Stimulated activated CD4-positive, alpha-beta T cell treated with anti-CD3 and anti-CD28 coated beads, Interleukin-12 subunit alpha, Interleukin-12 subunit beta, amount 100 ng/mL, for 4 hours (primary cell): ENCODE measurements around the gene UBE2B.
"Not testable (repeated sequence)": the region's sequence is repeated elsewhere in the genome, so short reads cannot be mapped to it uniquely, and the experiment has no call there.

ENCODE experiments used
- DNase-seq: peaks from one replicate; pipeline ENCODE4 v3.0.0-alpha.2; 2020

The UBE2B gene

DNA sequence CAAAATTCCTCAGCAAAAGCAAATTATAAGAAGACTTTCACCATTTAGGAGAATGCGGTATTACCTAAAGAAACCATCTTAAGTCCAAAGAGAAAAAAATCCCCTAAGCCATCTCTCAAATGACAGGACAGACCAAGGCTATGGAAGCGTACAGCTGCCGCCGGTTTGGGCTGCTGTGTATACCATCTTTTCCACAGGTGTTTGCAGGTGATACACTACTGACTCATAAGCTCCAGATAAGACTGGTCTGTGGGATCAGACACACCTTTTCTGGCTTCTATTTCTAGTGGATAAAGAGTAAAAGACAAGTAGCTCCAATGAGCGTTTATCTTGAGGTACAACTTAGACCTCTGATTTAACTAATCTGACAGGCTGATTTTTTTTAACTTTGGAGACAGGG is 32.6 kb downstream of the UBE2B start:
- DNase-seq = no peak

DNA sequence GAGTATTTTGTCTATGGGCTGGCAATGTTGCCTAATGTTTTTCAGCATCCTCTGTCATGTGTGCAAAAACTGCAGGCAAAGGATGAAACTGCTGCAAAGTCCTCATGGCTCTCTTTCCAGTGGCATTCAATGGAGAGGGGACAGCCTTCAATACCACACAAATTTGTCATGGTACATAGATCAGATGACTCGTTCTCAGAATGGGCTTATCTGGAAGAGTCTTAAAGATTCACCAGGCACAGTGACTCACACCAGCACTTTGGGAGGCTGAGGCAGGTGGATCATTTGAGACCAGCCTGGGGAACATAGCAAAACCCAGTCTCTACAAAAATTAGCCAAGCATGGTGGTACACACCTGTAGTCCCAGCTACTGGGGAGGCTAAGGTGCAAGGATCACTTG is 35.0 kb downstream of the UBE2B start:
- no peak for DNase-seq

DNA sequence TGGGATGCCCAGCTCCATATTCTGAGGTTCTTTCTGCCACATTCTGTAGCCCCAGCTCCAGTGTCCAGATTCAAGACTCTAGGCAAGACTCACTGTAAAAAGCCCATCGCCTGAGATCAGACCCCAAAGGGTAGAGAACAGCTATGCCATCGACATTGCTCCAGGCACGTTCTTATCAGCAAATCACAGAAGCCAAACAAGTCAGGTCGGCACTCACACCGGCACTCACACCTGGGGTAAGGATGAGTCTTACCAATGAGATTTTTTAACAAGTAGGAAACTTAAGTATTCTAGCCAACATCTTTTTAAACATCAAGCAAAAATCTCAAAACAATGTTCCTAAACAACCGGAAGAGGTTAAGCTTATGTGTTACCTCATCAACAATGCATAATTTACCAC is 38.0 kb downstream of the UBE2B start:
- DNase-seq = no peak

DNA sequence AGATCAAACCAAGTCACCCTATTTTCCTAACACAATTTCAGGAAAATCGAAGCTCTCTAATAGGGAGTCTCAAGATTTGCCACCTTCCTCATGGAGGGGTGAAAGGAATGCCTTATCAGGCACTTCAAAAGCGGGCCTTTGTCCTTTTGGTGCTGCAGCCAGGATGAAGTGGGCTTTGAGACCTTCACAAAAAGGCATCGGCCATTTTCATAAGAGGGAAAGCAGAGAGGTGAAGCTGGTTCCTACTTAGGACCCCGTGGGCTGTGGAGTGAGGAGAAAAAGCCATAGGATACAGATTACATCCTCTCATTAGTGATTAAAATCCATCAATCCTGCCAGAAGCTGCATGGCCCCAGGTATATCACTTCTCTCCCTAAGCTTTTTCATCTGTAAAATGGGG is 39.5 kb downstream of the UBE2B start:
- DNase-seq = no peak

DNA sequence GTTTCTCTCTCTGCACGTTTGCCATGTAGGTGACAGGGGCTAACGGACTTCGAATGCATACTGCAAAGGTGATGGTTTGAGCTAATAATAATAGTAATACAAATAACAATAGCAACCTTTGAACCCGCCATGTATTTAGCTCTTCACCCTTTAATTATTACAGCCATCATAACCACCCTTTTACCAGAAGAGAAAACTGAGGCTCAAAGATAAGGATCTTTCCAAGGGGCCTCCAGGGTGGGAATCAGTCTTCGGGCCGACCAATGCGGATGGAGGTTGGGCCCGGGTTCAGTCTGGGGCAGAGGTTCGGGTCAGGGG is 39.8 kb downstream of the UBE2B start:
- no peak for DNase-seq

DNA sequence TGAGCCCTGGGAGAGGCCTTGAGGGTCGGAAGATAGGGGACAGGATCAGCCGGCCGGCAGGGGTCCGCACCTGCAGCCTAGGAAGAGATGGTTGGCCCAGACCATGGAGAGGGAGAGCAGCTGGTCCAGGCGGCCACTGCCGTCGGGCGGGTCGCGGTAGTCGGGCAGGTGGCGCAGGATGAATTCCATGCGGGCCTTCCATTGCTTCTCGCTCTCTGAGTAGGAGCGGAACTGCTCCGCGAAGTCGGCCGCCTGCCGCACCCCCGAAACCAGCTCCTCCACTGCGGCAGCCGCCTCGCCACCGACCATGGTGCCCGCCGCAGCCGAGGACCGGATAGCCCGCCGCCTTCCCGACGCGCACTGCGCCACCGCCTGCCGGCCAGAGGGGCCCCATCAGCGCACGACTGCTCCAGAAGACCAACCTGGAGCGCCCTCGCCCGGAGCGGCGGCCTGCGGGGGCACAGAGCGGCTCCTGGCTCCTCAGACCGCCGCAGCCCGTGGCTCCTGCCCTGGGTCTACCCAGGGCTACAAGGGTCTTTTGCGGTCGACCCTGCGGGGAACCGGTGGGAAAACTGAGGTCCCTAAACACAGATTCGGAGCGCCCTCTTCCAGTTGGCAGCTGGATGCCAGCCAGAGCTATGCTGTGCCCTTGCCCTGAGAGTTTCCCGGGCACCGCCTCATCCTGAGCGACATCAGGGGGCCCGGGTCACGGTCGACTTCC is 40.3 kb downstream of the UBE2B start, which contains the start of gene CDKN2AIPNL:
CDKN2AIPNL (minus strand) TSS at position 336 of the 721 bp plus-strand sequence; CDS start at position 309, 27 bp downstream.
- peak; percentile 87 for DNase-seq

DNA sequence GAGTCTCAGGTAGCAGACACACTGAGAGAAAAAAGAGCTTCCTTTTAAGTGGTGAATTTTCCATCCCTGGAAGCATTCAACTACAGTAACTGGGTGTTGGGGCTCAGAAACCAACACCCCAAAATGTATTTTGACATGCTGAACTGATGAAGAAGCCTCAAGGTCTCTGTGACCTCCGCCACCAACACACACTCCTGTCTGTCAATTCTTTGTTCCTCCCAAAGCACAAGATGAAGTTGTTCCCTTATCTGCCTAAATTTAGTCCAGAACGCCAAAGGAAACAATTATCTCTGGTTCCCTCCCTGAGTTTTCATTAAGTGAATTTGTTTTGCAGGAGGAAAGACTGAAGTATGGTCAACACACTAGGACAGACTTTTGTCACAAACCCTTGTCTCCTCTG is 41.7 kb downstream of the UBE2B start:
- no peak for DNase-seq

DNA sequence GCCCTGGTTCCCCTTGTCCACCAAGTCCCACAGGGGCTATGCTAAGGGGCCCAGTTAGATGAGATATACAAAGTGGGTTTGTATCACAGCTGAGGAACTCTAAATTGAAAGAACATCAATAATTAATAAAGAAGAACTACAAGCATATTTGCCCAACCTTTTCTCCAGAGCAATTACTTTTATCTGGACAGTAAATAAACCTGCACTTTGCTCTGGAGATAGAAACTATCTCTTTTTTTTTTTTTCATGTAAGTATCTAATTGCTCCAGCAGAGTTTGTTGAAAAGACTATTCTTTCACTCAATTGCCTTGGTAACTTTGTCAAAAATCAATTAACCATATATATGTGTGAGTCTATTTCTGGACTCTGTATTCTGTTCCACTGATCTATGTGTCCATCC is 46.3 kb downstream of the UBE2B start:
- DNase-seq = no peak

DNA sequence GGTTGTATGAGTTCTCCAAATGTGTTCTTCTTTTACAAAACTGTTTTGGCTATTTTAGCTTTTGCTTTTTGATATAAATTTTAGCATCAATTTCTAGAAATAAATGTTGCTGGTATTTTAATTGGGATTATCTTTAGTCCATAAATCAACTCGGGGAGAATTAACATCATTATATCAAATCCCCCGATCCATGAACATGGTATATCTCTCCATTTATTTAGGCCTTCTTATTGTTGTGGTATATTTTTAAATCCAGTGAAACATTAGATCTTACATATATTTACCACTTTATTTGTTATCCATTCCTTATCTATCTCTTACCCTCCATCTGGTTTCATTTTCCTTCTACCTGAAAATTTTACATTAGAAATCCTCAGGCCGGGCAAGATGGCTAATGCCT is 47.6 kb downstream of the UBE2B start:
- DNase-seq = no peak

DNA sequence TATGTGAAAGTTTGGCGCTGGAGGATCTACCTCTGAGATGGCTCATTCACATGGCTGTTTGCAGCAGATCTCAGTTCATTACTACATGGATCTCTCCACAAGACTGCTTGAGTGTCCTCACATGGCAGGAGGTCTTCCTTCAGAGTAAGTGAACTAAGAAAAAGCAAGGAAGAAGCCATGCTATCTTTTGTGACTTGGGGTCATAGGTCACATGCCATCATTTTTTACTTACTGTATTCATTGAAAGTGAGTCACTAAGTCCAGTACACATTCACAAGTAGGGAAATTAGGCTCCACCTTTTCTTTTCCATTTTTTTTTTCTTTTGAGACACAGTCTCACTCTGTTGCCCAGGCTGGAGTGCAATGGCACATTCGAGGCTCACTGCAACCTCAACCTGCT is 49.0 kb downstream of the UBE2B start:
- no peak for DNase-seq

DNA sequence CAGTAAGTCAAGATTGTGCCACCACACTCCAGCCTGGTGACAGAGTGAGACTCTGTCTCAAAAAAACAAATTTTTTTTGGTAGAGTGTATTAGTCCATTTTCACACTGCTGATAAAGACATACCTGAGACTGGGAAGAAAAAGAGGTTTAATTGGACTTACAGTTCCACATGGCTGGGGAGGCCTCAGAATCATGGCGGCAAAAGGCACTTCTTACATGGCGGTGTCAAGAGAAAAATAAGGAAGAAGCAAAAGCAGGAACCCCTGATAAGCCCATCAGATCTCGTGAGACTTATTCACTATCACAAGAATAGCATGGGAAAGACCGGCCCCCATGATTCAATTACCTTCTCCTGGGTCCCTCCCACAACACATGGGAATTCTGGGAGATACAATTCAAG is 49.7 kb downstream of the UBE2B start:
- not testable (repeated sequence) for DNase-seq

DNA sequence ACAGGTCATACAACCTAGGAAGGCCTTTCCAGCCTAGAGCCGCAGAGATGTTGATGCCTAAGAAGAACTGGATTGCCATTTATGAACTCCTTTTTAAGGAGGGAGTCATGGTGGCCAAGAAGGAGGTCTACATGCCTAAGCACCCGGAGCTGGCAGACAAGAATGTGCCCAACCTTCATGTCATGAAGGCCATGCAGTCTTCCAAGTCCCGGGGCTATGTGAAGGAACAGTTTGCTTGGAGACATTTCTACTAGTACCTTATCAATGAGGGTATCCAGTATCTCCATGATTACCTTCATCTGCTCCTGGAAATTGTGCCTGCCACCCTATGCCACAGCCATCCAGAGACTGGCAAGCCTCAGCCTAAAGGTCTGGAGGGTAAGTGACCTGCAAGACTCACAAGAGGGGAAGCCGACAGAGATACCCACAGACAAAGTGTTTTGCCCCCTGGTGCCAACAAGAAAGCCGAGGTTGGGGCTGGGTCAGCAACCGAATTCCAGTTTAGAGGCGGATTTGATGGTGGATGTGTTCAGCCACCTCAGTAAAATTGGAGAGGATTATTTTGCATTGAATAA is 51.5 kb downstream of the UBE2B start:
- no peak for DNase-seq

DNA sequence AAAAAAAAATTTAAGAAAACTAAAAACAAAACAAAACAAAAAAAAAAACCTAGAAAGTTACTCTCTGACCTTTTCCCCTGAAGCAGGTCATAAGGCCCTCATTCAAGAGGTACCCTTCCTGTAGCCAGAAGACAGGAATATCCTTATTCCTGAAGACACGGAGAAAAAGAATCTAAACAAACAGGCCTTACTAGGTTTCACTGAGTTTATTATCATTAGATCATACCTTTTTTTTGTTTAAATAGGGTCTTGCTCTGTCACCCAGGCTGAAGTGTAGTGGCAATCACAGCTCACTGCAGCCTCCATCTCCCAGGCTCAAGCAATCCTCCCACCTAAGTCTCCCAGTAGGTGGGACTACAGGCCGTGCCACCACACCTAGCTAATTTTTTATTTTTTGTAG is 52.0 kb downstream of the UBE2B start:
- DNase-seq = no peak

DNA sequence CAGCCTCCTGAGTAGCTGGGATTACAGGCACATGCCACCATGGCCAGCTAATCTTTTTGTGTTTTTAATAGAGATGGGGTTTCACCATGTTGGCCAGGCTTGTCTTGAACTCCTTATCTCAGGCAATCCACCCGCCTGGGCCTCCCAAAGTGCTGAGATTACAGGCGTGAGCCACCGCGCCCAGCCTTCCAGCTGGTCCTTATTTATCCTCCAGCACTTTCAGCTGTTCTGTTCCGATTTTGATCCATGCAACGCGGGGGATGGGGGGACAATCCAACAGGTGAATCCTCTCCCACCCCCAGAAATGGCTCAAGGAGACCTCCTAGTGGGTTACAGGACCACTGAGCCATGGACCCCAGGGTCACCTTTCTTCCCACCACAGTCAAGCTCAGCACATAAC is 55.0 kb downstream of the UBE2B start:
- no peak for DNase-seq

DNA sequence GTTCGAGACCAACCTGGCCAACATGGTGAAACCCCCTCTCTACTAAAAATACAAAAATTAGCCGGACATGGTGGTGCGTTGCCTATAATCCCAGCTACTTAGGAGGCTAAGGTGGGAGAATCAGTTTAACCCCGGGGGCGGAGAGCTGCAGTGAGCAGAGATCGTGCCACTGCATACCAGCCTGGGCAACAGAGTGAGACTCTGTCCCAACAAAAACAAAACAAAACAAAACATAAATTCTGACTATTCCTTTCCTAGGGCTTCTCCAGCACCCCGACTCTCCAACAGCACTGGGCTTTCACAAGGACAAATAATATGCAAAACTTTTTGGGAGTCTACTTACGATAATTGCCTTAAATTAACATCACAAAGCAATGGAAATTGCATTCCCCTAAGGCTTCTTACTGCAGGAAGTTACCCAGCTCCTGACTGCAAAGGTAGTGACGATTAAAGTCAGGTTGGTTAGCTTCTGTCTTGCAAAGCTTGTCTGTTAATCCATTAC is 56.2 kb downstream of the UBE2B start:
- no peak for DNase-seq

DNA sequence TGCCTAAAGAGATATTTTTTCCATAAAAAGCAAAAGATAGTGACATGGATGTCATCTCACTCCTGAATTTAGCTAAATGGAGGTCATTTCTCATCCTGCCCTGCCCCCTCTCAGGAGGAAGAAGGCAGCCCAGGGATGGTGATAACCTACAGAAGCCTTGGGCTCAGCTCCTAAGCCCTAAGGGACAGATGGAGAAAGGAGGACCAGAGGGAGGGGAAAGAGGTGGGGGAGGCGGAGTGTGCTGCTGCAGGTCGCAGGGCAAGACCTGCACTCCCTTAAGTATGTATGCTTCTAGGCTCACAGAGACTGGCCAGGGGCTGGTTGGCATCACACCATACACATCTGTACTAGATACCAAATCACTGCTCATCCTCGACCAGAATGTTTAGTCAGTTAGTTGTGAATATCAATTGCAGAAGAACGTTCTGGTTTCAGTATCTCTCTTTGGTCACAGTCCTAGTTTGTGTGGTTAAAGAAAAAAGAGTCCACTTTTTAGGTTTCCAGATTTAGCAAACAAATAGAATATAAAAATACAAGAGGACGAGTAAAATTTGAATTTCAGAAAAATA is 58.7 kb downstream of the UBE2B start:
- DNase-seq = no peak

DNA sequence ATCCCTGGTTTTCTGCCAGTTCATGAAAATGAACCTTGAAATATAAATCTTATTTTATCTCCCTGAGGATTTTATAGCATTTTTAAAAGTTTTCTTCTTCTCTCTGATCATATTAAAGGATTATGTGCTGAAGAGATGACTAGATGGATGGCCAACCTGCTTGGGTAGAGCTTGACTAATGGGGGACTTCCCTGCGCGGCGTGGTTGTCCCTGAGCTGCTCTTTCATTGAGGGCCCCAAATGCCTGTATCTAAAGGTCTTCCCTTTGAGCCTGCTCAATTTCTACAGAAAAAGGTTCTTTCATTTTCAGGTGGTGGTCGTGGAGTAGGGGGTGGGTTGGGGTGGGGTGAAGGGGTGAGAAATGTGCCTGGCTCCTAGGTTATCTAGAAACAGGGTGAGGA is 60.8 kb downstream of the UBE2B start:
- DNase-seq = no peak

DNA sequence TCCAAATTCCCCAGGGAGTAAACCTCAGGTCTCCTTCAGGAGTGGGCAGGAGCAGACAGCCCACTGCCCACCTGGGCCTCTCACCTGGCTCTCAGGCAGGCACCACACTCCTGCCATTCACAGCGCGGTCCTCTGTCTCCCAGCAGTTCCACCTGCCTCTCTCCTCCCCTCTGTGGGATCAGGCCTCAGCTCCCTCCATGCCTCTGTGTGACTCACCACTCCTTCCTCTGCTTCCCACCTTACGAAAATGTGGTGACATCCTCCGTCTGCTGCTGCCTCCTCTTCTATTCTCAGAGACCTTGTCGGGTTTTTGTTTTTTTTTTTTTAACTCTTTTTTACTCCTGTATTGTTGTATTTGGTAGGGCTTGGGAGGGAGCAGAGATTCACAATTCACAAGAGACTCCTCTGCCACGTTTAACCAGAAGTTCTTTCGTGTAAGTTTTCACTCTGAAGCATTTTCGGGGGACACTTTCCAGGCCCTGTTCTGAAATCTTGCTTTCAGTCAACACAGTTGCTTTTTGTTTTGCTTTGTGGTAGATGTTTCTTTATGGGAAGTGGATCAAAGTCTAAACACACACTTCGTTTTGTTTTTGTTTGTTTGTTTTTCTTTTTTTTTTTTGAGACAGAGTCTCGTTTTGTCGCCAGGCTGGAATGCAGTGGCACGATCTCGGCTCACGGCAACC is 61.4 kb downstream of the UBE2B start:
- no peak for DNase-seq

DNA sequence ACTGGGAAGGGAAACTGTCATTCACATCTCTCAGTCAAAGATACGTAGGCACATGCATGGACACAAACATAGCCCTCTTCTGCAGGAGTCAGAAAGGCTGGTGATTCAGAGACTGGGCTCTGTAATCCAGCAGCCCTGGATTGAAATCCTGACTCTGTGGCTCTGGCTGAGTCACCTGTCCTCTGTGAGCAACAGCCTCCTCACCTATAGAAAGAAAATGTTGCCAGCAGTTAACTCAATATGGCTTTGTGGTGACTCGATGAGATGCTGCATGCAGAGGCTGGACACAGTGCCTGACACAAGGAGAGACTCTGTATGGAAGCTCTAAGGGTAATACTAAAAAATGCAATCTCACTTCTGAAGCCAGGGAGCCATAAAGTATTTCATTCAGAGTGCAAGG is 64.2 kb downstream of the UBE2B start:
- no peak for DNase-seq

DNA sequence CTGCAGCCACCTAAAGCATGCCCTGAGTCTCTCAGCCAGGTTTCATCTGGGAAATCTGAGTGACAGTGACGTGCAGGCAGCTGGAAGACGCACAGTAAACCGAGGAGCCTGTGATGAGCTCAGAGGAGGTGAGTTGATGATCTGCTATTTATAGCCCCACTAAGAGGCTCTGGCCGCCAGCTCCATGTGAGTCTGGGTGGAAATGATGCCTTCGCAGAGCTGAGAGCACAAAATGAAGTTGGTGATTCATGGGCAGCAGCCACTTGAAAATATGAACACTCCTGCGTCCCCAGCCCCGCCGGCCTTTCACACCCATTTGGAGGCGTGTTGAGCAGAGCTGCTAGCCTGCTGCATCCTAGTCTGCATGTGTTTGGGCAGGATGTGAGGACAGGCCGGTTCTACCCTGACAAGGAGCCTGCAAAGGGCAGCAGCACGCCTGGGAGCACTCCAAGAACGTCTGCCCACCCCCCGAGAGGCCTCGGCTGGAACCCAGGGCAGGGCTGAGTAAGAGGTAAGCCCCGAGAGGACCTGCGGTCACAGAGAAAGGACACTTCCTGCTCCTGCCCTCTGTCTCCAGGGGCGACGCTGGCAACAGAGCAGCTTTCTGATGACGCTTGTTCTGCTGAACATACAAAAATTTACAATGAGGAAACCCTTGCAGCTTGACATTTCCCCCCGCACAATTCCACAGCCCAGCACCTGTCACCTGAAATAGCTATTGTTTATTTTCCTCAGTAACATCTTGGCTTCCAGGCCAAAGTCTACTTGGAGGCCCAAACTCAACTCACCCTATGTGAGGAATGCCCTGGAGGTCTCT is 65.4 kb downstream of the UBE2B start:
- DNase-seq = peak; percentile 6

DNA sequence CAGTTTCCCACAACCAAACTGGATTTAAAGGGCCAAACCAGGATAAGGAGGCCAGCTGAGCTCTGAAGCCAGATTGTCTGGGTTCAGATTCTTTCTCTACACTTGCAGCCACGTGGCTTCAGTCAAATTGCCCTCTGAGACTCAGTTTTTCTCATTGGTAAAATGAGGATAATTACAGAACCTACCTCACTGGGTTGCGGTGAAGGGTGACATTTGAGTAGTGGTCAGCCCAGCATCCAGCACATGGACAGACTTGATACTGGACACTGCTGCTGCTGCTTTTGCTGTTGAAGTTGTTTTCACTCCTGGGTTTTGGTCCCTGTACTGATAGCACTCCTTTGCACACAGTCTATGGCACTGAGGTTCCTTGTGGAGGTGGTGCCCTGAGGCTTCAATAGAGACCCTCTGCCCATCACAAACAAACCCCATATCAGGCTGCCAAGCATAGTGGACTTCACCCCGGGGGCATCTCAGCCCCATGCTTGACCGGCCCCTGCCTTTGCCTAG is 66.0 kb downstream of the UBE2B start:
- DNase-seq = no peak

DNA sequence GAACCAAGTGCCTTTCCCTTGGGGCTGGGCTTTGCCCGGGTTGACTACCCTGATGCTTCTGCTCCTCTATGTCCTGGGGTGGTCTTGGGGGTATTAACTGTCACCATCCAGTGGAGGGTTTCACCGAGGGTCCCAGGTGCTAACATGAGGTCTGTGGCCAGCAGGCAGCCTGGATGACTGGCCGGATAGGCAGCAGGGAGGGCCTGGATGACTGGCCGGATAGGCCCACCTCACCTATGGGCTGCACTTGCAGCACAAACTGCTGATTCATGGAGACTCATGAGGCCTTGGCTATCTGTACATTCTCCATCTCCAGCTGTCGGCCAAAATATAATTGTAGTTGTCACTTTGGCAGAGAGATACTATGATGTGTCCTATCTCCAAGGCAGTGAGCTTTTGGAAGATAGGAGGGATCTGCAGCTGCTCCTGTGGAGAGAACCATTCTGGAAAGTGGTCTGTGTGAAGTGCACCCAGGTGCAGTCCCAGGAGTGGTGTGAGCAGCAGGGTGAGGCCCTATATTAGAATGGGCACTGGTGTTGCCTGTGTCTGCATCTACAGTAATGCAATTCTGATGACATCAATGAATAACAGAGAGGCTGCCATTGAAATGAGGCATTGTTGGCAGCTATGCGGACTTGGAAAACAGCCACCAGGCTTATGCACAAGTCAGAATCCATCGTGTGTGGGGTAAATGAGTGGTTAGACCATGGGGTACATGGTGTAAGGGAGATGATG is 66.6 kb downstream of the UBE2B start:
- no peak for DNase-seq
